HG02610 (cell line): Measurements from ENCODE around the gene ZFC3H1.
"Not testable (repeated sequence)": the region's sequence is repeated elsewhere in the genome, so short reads cannot be mapped to it uniquely, and the experiment has no call there.

ENCODE experiments used
- ATAC-seq: cut with Tn5 transposase; IDR thresholded peaks from one replicate; pipeline ENCODE4 v1.9.1; 2021; ENCODE audit warnings: mild to moderate bottlenecking, moderate library complexity; ENCODE audit not compliant: unreplicated experiment

Gene ZFC3H1

GRCh38 chr12:71663561-71664410 lies at the start of gene ZFC3H1, which contains the start of gene THAP2:
ZFC3H1 (minus strand) TSS chr12:71663848; CDS start chr12:71663610, 238 bp downstream.
THAP2 (plus strand) TSS chr12:71664301; CDS start chr12:71664510, 209 bp downstream.
- peak; percentile 89 for ATAC-seq

- no peak for ATAC-seq
Measured at GRCh38 chr12:71710276-71711125, 46.9 kb upstream of the ZFC3H1 start.

GRCh38 chr12:71708658-71709057 lies 45.0 kb upstream of the ZFC3H1 start:
- ATAC-seq: no peak

- ATAC-seq: no peak
Measured at GRCh38 chr12:71704920-71705319, 41.3 kb upstream of the ZFC3H1 start.

- ATAC-seq: no peak
Measured at GRCh38 chr12:71703206-71703605, 39.6 kb upstream of the ZFC3H1 start.

- ATAC-seq: no peak
Measured at GRCh38 chr12:71702590-71702989, 38.9 kb upstream of the ZFC3H1 start.

GRCh38 chr12:71702181-71702580 lies 38.5 kb upstream of the ZFC3H1 start:
- ATAC-seq: not testable (repeated sequence)

- no peak for ATAC-seq
Measured at GRCh38 chr12:71695782-71696181, 32.1 kb upstream of the ZFC3H1 start.

- ATAC-seq: peak; percentile 85
Measured at GRCh38 chr12:71694099-71694820, 30.6 kb upstream of the ZFC3H1 start.

- peak; percentile 16 for ATAC-seq
Measured at GRCh38 chr12:71693651-71694050, 30.0 kb upstream of the ZFC3H1 start.

- no peak for ATAC-seq
Measured at GRCh38 chr12:71693126-71693525, 29.5 kb upstream of the ZFC3H1 start.

GRCh38 chr12:71691504-71692129 lies 28.0 kb upstream of the ZFC3H1 start:
- ATAC-seq: no peak

- ATAC-seq: no peak
Measured at GRCh38 chr12:71688961-71689570, 25.4 kb upstream of the ZFC3H1 start.

- ATAC-seq: not testable (repeated sequence)
Measured at GRCh38 chr12:71687172-71687571, 23.5 kb upstream of the ZFC3H1 start.

- no peak for ATAC-seq
Measured at GRCh38 chr12:71686658-71687025, 23.0 kb upstream of the ZFC3H1 start.

GRCh38 chr12:71685914-71686657 lies 22.4 kb upstream of the ZFC3H1 start, which contains the start of gene TMEM19:
TMEM19 (plus strand) TSS chr12:71686082; CDS start chr12:71686681, 599 bp downstream.
- ATAC-seq: peak; percentile 86

- ATAC-seq: no peak
Measured at GRCh38 chr12:71685312-71685906, 21.8 kb upstream of the ZFC3H1 start.

- no peak for ATAC-seq
Measured at GRCh38 chr12:71684081-71684480, 20.4 kb upstream of the ZFC3H1 start.

- ATAC-seq: no peak
Measured at GRCh38 chr12:71683633-71684032, 20.0 kb upstream of the ZFC3H1 start.
